ENCODE results near the gene OTOGL. TPM values are rescaled to one million over a fixed set of nuclear protein-coding genes. Genes with fewer than 3 reads are reported as not detected.
"Not testable (repeated sequence)": the region's sequence is repeated elsewhere in the genome, so short reads cannot be mapped to it uniquely, and the experiment has no call there.

Gene OTOGL
- total RNA-seq, 1 donor from 2014 or later, result 0.27 TPM

GRCh38 chr12:80262346-80262745 lies 163.0 kb downstream of the OTOGL start:
- no peak for DNase-seq
- intact Hi-C loops (cut with micrococcal nuclease), result no loop called here
- ATAC-seq, result no peak

- ATAC-seq (no peak), DNase-seq (no peak)
- intact Hi-C loops (cut with micrococcal nuclease), result no loop called here
These were observed 163.4 kb downstream of the OTOGL start for GRCh38 chr12:80262771-80263170.

- no peak for ATAC-seq
- no peak for DNase-seq
- intact Hi-C loops (cut with micrococcal nuclease), result no loop called here
These were observed 165.0 kb downstream of the OTOGL start for GRCh38 chr12:80264386-80264785.

GRCh38 chr12:80264891-80265290 lies 165.6 kb downstream of the OTOGL start:
- ATAC-seq (no peak), DNase-seq (no peak)
- intact Hi-C loops (cut with micrococcal nuclease), result no loop called here

- DNase-seq (no peak), ATAC-seq (no peak)
- intact Hi-C loops (cut with micrococcal nuclease), result no loop called here
These were observed 169.8 kb downstream of the OTOGL start for GRCh38 chr12:80268924-80269749.

- DNase-seq (no peak), ATAC-seq (peak; percentile 55)
- intact Hi-C loops (cut with micrococcal nuclease), result loop anchor here (5.0 kb wide), 2 partner anchors 78 to 713 kb away; no protein-coding TSS in a partner anchor
These were observed 170.6 kb downstream of the OTOGL start for GRCh38 chr12:80269803-80270552.

- intact Hi-C loops (cut with micrococcal nuclease), result loop anchor here (5.0 kb wide), 2 partner anchors 79 to 714 kb away; no protein-coding TSS in a partner anchor
- DNase-seq (no peak), ATAC-seq (no peak)
These were observed 172.4 kb downstream of the OTOGL start for GRCh38 chr12:80271780-80272179.

GRCh38 chr12:80272387-80272915 lies 173.1 kb downstream of the OTOGL start:
- intact Hi-C loops (cut with micrococcal nuclease), result loop anchor here (5.0 kb wide), 2 partner anchors 80 to 715 kb away; no protein-coding TSS in a partner anchor
- DNase-seq (no peak), ATAC-seq (no peak)

GRCh38 chr12:80273144-80273543 lies 173.8 kb downstream of the OTOGL start:
- ATAC-seq (no peak), DNase-seq (no peak)
- intact Hi-C loops (cut with micrococcal nuclease), result loop anchor here (5.0 kb wide), 2 partner anchors 81 to 716 kb away; no protein-coding TSS in a partner anchor

GRCh38 chr12:80277732-80278131 lies 178.4 kb downstream of the OTOGL start:
- ATAC-seq (no peak), DNase-seq (no peak)
- intact Hi-C loops (cut with micrococcal nuclease), result no loop called here

- no peak for ATAC-seq
- intact Hi-C loops (cut with micrococcal nuclease), result no loop called here
- no peak for DNase-seq
These were observed 182.9 kb downstream of the OTOGL start for GRCh38 chr12:80282226-80282625.

GRCh38 chr12:80282761-80283160 lies 183.4 kb downstream of the OTOGL start:
- no peak for DNase-seq
- intact Hi-C loops (cut with micrococcal nuclease), result no loop called here
- no peak for ATAC-seq

GRCh38 chr12:80291108-80291754 lies 191.9 kb downstream of the OTOGL start:
- ATAC-seq, result no peak
- intact Hi-C loops (cut with micrococcal nuclease), result no loop called here
- DNase-seq, result no peak

GRCh38 chr12:80293347-80293746 lies 194.0 kb downstream of the OTOGL start:
- DNase-seq (no peak), ATAC-seq (no peak)
- intact Hi-C loops (cut with micrococcal nuclease), result no loop called here

- intact Hi-C loops (cut with micrococcal nuclease), result no loop called here
- ATAC-seq, result no peak
- DNase-seq, result no peak
These were observed 194.4 kb downstream of the OTOGL start for GRCh38 chr12:80293759-80294158.

GRCh38 chr12:80299219-80299618 lies 199.9 kb downstream of the OTOGL start:
- no peak for DNase-seq
- ATAC-seq, result no peak

GRCh38 chr12:80299976-80300375 lies 200.6 kb downstream of the OTOGL start:
- ATAC-seq (no peak), DNase-seq (no peak)
- intact Hi-C loops (cut with micrococcal nuclease), result no loop called here

More at GRCh38 chr12:80299219-80299618, 199.9 kb downstream of the OTOGL start:
- intact Hi-C loops (cut with micrococcal nuclease), result no loop called here

- DNase-seq; intact Hi-C loops (cut with micrococcal nuclease); ATAC-seq: not testable (repeated sequence)
These were observed 208.1 kb downstream of the OTOGL start for GRCh38 chr12:80307436-80307835.

GRCh38 chr12:80313209-80313608 lies 213.9 kb downstream of the OTOGL start:
- no peak for DNase-seq
- intact Hi-C loops (cut with micrococcal nuclease), result no loop called here
- no peak for ATAC-seq
